Measurements from ENCODE around the gene SLC7A10.

SLC7A10 gene

GRCh38 chr19:33270769-33271168 lies 45.1 kb upstream of the SLC7A10 start:
- TF ChIP-seq CTCF (IDR thresholded peaks at IDR 0.05; ENCODE audit: borderline replicate concordance, control extremely low read depth, extremely low read depth, insufficient read depth, missing control alignments) = no peak
- in situ Hi-C loops (cut with MboI; ENCODE audit: low sequenced_read_pairs, unreplicated experiment) = no loop called here
- no peak for DNase-seq (ENCODE audit: low spot score)

GRCh38 chr19:33269016-33269415 lies 43.4 kb upstream of the SLC7A10 start:
- in situ Hi-C loops (cut with MboI; ENCODE audit: low sequenced_read_pairs, unreplicated experiment) = no loop called here
- DNase-seq (ENCODE audit: low spot score) = no peak
- TF ChIP-seq CTCF (IDR thresholded peaks at IDR 0.05; ENCODE audit: borderline replicate concordance, control extremely low read depth, extremely low read depth, insufficient read depth, missing control alignments) = no peak

GRCh38 chr19:33268162-33268991 lies 42.7 kb upstream of the SLC7A10 start:
- in situ Hi-C loops (cut with MboI; ENCODE audit: low sequenced_read_pairs, unreplicated experiment) = no loop called here
- DNase-seq (ENCODE audit: low spot score) = no peak
- TF ChIP-seq CTCF (IDR thresholded peaks at IDR 0.05; ENCODE audit: borderline replicate concordance, control extremely low read depth, extremely low read depth, insufficient read depth, missing control alignments) = no peak

GRCh38 chr19:33267706-33268105 lies 42.1 kb upstream of the SLC7A10 start:
- in situ Hi-C loops (cut with MboI; ENCODE audit: low sequenced_read_pairs, unreplicated experiment) = no loop called here

GRCh38 chr19:33266974-33267484 lies 41.4 kb upstream of the SLC7A10 start:
- in situ Hi-C loops (cut with MboI; ENCODE audit: low sequenced_read_pairs, unreplicated experiment) = no loop called here
- no peak for DNase-seq (ENCODE audit: low spot score)
- no peak for TF ChIP-seq CTCF (IDR thresholded peaks at IDR 0.05; ENCODE audit: borderline replicate concordance, control extremely low read depth, extremely low read depth, insufficient read depth, missing control alignments)

More at GRCh38 chr19:33267706-33268105, 42.1 kb upstream of the SLC7A10 start:
- no peak for TF ChIP-seq CTCF (IDR thresholded peaks at IDR 0.05; ENCODE audit: borderline replicate concordance, control extremely low read depth, extremely low read depth, insufficient read depth, missing control alignments)
- DNase-seq (ENCODE audit: low spot score) = no peak

GRCh38 chr19:33264881-33265445 lies 39.3 kb upstream of the SLC7A10 start:
- no peak for DNase-seq (ENCODE audit: low spot score)
- TF ChIP-seq CTCF (IDR thresholded peaks at IDR 0.05; ENCODE audit: borderline replicate concordance, control extremely low read depth, extremely low read depth, insufficient read depth, missing control alignments) = no peak
- in situ Hi-C loops (cut with MboI; ENCODE audit: low sequenced_read_pairs, unreplicated experiment) = no loop called here
